C1 segment of cervical spinal cord (tissue), 14 donors: ENCODE results near the gene ART3.

Source experiments
- DNase-seq, 14 donors: peaks; one replicate each; lab custom pipeline; 2025; lab: John Stamatoyannopoulos, UW

The ART3 gene

DNA sequence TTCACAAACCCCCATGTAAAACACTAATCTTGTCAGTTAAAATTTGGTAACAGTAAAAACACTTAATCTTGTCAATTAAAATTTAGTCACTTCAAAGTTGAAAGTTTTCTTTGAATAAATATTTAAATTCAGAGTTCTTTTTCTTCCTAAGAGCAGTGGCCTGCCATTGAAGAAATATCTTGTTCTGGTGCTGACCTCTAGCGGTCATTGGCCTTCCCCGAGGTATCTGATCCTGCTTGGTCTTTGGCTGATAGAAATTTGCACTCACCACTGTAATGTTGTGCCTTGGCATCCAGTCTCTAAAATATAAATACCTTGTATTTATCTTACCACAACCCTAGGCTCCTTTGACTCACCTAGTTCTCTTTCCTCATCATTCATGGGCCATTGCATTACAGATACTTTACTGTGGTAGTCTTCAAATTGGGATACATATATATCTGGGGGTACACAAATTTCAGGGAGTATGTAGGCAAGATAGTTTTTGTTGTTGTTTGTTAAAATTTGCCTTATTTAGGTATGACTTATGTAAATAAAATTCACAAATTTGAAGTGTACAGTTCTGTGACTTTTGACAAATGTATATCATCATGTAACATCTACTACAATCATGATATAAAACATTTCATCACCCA is 6.7 kb upstream of the ART3 start:
- DNase-seq: peak in 11 of 14 donors; percentile 3 to 47 (median 31)

- DNase-seq: no peak
These were observed 1.7 kb upstream of the ART3 start for GRCh38 chr4:76072760-76073159.

DNA sequence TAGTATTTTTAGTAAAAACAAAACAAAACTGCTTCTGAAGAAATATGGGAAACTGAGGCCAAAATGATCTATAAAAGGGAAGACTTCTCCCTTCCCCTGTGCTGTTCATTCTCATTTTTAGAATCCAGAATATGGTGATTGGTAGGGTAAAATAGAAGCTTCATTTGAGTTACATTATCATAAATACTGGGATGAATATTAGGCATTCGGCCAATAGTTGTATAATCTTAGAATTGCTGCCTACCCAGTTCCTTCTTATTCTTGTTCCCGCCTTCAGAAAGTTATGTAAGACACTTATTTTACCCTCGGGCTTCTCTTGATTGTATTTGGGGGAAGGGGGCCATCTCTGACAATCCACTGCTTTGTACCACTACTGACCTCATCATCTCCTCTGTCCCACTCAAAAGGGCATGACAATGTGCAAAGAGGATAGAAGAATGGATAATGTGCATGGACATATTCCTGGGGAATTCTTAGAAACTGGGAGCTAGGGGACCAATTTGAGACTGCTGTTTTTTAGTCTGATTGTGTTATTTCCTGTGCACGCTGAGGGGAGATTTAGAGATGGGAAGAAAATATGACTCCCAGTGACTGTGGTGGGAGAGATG is 588 bp downstream of the ART3 start:
- DNase-seq: no peak

GRCh38 chr4:76078033-76078613 is 3.6 kb downstream of the ART3 start:
- no peak for DNase-seq

DNA sequence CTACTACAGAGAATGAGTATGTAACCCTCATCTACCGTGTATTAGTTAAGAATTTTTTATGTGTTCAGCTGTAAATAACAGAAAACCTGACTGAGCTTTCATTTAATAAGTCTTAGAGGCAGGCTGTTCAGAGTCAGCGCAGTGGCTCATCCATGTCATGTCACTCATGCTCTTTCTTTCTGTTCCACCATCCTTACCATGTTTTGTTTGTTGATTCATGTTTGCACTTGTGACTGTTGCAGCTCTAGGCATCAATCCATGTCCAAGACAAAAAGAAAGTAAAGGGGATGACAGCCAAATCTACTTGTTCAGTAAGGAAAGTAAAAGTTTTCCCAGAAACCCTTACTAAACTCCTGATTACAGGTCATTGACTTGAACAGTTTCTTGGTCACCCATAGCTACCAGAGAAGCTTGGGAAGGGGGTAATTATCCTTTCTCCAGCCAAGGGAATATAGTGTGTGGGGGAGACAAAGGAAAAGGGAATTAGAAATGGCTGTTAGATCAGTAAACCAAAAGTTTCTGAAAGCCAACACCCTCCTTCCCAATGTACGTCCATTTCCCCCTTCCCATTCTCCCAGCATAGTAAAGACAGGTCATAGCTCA is 9.0 kb downstream of the ART3 start:
- no peak for DNase-seq

DNA sequence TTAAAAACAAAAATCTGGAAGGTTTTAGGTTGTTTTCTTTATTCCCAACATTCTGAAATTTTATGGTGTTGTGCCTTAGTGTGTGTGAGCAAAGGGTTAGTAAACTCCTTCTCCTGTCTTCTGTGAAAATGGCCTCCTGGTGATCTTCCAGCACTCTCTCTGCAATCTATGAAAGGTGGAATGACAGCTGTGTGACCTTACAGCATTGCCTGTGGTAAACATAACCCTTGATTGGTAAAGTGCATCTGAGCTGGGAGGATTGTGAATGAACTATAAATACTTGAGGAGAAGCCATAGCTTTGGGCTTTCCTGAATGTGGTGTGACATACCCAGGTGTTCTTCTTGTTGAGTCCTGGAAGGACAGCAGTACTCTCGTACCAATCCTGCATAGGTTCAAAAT is 10.0 kb downstream of the ART3 start:
- no peak for DNase-seq

DNA sequence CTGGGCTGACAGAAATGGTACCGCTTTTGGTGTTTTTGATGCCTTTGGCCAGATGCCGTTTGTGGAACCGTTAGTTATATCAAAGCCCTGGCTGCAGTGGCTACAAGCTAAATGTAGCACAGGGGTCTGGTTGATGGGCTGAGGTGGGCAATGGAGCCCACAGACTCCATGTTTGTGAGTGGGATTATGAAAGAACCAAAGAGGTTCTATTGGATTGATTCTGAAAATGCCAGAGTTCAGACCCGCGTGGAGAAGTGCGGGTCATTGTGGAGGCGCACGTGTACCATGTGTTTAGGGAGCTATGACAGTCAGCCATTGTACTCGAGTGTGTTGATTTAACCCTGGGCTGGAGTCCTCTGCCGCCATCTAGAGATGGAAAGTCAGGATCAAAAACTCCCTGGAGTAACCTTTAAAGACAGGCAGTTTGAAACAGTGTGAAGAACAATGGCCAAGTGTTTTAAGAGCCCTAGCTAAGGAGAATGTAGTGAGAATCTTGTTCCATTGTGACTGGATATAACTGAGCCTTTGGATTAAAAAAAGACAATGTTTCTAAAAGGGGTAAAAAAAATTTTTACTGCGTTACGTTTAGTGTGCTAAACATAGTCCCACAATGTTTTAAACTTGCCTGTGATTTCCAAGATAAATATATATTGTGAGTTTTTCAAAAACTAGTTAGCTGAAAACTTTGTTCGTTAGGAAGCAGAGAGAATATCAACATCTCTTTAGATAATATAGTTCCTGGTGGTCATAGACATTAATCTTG is 12.7 kb downstream of the ART3 start:
- peak in 12 of 14 donors; percentile 13 to 75 (median 54) for DNase-seq

DNA sequence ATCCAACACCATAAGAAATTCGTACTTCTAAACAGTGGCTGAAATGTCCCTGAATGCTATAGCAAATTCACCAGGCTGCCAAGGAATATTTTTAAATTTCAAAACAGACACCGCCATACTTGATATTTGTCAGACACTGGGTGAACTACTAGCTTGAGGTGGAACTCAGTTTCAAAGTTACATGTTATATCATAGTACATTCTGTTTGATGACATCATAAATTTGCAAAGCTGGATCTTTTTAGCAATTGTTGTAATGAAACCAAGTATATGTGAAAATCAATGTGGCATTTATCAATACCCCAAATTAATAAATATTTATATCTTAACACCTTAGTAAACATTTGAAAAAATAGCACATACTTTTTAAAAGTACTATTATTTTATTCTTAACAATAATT is 14.2 kb downstream of the ART3 start:
- no peak for DNase-seq

DNA sequence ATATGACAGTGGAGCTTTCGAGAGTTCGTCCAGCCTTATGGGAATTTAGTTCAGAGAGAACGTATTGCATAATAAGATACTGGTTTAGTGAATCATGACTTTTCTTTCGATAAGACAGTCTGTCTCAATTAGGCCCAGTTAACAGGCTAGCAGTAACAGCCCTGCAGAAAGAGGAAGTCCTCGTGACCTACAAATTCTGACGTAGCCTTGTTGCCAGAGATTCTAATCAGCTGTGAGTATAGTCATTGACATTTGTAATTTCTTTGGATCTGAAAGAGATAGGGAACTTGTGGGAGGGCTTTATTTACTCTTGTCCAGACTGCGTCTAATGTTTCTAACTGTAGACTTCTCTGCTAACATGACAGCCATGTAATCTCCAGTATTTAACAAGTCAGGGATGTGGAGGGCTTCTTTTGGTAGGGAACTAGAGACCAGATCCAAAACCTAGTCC is 15.8 kb downstream of the ART3 start:
- peak in 1 of 14 donors; percentile 4 for DNase-seq

DNA sequence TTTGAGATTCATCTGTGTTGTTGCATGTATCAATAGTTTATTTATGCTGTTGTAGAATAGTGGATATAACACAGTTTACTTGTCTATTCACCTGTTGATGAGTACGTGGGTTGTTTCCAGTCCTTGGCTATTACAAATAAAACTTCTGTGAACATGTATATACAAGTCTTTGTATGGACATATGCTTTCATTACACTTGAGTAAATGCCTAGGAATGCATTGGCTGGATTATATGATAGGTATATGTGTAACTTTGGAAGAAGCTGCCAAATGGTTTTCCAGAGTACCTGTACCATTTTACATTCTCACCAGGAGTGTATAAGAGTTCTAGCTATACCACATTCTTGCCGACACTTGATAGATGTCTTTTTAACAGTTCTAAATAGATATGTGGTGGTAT is 16.5 kb downstream of the ART3 start:
- no peak for DNase-seq

GRCh38 chr4:76095568-76095967 is 21.1 kb downstream of the ART3 start:
- no peak for DNase-seq

GRCh38 chr4:76096076-76096475 is 21.6 kb downstream of the ART3 start:
- no peak for DNase-seq

GRCh38 chr4:76105652-76106051 is 31.1 kb downstream of the ART3 start:
- peak in 10 of 14 donors; percentile 0 to 32 (median 10) for DNase-seq

DNA sequence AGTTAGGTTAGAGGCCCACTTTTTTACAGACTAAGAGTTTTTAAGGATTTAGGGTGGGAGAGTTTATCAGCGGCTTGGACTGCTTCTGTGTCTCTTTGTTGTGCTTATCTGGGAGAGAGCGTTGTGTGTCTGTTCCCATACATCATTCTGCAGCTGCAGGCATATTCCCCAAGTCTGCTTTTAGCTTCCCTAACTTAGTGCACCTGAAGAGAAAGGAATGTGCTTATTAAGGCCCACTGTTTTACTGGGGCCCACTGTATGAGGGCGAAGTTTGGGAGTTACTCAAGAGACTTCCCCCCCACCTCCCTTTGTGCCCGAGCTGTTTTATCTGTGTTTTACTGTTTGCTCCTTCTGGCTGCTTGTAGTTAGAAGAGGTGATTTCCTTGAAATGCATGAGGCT is 31.9 kb downstream of the ART3 start:
- no peak for DNase-seq

DNA sequence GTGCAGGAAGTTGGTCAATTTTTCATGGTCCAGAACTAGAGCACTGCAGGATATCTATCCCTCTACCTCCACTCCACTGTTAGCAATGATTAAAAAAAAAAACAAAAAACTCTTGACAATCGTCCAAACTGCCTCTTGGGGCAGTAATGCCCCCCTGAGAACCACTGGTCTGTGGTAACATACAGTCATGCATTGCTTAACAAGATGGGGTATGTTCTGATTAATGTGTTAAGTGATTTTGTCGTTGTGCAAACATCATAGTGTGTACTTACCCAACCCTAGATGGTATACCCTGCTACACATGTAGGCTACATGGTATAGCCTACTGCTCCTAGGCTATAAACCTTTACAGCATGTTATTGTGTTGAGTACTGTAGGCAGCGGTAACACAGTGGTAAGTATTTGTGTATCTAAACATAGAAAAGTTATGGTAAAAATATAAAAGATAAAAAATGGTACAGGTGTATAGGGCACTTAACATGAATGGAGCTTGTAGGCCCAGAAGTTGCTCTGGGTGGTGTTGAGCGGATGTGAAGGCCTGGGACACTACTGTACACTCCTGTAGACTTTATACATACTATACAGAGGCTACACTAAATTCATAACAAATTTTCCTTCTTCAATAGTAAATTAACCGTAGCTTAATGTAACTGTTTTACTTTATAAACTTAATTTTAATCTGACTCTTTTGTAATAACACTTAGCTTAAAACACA is 34.1 kb downstream of the ART3 start:
- no peak for DNase-seq

GRCh38 chr4:76116821-76117220 is 42.3 kb downstream of the ART3 start:
- DNase-seq: no peak

DNA sequence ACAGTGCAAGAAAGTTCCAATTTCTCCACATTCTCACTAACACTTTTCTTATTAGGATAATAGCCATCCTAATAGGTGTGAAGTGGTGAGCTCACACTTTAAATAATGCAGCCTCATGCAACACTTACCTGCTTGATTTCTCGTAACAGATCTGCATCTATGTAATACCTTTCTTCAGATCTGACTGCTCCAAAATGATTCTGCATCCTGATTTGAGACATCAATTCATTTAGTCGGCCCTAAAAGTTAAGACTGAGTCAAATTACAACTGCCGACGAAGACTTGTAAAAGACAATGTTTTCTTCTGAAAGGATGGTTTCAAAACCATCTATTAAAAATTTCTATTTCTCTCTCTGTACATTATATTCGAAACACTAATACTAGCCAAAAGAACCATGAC is 43.0 kb downstream of the ART3 start:
- DNase-seq: no peak

GRCh38 chr4:76120199-76120598 is 45.7 kb downstream of the ART3 start:
- DNase-seq: no peak

- no peak for DNase-seq
These were observed 51.3 kb downstream of the ART3 start for GRCh38 chr4:76125816-76126215.

DNA sequence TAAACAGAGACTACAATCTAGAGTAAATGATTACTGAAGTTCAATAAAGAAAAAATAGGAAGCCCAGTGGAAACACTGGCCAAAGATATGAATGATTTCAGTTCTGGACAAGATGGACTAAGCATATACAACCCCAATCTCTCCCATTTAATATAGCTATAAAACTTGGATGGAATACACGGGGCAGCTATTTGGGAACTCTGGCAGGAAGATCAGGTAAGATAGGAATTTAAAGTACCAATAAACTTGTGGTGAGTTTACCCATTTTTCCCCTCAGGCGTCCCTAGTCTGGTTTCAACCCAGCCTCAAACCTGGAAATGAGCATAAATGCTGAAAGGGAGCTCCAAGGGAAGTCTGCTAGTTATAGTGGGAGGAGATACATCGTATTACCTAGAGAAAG is 53.2 kb downstream of the ART3 start:
- DNase-seq: no peak

DNA sequence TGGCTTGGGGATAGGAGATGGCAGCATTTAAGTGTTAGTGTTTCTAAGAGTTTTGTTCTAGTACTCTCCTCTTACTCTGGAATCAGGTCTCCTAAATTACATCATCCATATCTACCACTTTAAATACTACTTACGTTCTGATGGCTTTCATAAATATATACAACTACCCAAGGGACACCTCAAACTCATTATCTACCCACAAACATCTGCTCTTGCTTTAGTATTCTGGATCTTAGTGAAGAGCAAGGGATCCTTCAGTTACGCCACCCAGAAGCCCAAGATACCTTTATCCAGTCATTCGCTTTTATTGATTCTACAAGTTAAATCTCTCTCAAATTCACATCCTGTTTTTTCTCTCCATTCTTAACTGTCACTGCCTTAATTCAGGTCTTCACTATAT is 66.7 kb downstream of the ART3 start:
- DNase-seq: no peak
